GM21423 (cell line): ENCODE data around the gene MAP3K12.
A peak's percentile ranks its signal among the peaks of the same experiment; 100 is the strongest.

Experiments used
- ATAC-seq: cut with Tn5 transposase; IDR thresholded peaks from one replicate; pipeline ENCODE4 v1.9.1; 2021; ENCODE audit warnings: mild to moderate bottlenecking, moderate library complexity; ENCODE audit not compliant: unreplicated experiment

MAP3K12 gene

DNA sequence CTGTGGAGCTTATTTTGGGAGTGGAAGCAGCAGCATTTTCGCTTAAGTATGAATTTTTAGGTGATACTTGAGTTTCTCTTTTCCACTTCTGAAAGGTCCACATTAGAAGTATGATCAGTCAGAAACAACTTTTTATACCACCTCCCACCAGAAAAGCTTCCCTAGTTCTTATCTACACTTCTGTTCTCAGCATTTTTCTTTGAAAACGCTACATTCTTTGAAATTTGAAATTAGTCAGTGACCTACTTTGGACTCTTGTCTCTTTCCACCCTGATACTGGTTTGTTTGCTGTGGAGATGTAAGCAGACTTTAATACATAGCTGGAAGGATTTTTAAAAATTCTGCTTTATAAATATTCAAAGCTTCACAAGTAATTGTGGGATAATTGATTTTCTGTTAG, 25.2 kb downstream of the MAP3K12 start:
- ATAC-seq, result no peak

DNA sequence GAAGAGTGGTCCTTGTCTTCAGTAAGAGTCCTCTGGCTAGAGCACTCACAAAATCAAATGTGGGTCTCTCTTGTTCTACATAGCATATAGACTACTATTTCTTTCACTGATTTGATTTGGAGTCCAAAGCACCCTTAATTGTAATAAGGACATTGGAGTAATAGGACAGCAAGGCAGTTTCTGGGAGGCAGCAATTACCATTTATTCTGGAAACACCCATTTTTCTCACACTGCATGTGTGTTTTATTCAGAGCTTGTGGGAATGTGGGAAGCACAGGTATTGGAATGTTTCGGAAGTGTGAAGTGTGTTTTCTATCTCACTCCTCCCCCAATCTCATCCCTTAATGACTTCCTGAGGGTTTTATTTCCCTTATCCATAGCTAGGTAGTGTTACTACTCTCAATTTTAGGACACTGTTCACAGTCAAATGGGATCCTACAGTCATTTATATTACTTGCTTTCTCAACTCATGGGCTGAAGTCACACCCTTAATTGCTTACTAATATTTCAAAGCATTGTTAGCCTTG, 27.1 kb downstream of the MAP3K12 start:
- ATAC-seq, result no peak

DNA sequence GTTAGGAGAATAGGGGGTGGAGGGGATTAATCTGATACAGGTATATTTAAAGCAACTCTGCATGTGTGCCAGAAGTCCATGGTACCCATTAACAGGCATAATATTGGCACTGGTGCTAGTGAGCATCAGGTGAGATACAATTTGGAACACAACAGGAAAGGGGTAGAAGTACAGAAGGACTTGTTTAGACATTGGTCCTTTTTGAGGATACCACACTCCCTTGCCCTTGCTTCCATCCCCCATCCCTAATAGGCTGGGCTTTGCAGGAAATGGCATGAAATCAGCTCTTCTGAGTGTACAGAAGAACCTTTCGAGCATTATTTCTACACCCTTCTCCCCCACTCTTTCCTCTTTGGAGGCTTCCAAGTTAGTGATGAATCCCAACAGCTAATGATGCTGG, 31.0 kb downstream of the MAP3K12 start:
- no peak for ATAC-seq

DNA sequence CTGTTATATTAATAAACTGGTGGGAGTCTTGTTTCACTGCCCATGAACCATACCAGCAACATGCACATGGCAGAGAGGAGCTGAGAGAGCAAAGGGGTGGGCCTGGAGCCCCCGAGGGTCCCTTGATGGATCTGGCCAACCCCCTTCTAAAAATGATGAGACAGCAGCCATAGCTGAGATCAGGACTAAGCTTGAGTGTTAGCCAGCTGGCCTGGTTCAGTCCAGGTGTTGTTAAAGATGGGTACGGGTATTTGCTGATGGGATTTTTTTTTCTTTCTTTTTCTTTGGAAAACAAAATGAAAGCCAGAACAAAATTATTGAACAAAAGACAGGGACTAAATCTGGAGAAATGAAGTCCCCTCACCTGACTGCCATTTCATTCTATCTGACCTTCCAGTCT, 31.4 kb downstream of the MAP3K12 start:
- no peak for ATAC-seq

DNA sequence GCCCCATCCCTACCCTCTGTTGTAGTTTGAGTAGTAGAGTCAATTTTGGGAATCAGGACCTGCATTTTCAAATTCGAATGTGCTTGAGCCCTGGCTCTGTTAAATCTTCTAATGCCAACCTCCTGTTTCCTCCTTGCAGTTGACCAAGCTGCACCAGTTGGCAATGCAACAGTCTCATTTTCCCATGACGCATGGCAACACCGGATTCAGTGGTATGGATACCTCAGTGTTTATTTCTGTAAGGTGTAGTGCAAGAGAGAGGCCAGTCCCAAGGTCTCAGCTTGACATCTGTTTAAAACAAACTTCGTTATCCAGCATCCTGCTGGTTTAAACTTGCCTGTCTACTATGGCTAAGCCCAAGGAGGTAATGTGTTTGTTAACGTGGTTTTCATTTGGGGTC, 32.2 kb downstream of the MAP3K12 start:
- ATAC-seq, result no peak

DNA sequence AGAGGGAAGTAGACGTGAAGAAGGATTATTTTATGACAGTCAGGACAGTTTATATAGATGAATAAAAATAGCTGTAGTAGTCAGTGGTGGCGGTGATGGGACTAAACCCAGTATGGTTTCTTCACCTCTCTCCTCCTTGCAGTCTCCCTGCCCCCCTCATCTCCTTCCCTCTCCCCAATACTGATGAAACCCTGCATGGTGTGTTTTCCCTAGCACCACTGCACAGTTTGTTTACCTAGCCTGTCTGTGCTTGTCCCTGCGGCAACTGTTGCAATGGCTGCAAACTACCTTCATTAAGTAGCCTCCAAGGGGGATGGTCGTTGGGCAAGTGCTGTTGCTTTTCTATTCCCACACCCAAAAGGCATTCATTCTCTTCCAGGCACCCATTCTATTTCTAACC, 32.6 kb downstream of the MAP3K12 start:
- no peak for ATAC-seq

DNA sequence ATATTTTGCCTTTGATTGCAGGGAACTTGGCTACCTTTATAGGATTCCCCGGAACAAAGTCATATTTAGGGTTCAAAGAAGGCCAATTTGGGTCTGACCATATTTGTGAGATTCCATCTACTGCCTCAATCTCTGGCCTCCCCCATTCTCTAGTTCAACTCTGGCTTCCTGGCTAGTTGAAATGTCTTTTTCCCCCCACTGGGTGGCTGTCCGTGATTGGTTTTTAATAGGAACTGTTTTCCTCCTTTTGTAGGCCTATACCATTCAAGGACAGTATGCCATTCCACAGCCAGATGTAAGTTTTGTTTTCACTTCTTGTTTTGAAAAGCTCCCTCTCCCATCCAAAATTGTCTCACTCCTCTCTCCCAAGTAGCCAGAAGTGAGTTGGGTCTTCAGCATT, 33.6 kb downstream of the MAP3K12 start:
- no peak for ATAC-seq

DNA sequence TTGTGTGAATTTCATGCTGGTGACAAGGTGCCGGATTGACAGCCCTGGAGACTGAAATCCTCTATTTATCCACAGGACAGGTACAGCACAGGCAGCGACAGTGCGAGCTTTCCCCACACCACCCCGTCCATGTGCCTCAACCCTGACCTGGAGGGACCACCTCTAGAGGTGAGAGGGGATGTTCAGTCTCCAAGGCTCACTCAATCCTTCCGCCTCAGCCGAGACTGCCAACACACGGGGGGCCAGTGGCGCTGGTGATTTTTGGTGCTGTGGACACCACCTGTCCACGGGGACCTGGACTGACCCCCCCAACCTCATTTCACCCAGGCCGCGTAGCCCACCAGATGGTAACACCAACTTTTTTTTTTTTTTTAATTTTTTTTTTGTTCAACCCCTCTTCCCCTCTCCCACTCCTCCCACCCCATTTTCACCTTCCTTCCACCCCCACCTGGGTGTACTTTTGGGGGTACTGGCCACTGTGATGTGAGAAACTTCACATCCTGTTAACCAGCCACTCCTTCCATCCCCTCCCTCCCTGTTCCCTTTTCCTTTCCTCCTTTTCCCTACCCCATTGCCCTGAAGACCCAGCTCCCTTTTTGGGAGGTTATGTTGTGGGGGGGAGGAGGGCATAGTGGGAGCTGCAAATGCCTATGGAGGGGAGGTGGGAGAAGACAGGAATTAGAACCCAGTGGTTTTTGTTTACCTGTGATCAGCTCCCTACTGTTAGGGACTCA, 34.4 kb downstream of the MAP3K12 start:
- ATAC-seq, result no peak

DNA sequence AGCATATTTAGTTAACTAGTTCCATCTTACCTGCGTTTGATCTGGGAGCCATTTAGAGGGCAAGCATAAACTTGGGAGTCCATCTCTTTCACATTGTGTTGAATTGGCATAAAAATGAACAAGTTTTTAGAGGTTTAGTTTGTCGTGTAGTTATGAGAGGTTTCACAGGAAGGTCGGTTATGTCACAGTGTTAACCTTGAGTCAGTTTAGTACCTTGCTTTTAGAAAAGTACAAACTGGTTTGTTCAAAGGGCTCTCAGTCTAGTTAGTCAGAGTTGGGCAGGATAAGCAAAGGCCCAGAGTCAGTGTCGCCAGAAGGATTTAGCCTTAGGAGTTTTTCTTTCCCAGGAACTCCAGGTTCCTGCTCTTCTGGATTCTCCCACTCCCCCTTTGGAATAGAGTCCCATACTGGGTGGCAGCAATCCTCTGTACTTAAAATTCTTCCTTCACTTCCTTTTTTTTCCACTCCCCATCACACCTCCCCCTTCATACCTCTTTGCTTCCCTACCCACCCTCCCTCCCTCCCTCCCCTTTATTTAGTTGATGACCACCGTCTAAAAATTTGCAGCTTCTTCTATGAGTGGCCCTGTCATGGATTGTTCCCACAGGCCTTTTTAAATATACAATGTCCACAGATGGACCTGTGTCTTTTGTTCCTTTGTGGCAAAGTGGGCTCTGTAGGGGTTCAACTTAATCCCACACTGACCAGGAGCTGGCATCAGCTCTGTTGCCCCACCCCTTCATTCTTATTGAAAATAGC, 35.3 kb downstream of the MAP3K12 start:
- no peak for ATAC-seq

DNA sequence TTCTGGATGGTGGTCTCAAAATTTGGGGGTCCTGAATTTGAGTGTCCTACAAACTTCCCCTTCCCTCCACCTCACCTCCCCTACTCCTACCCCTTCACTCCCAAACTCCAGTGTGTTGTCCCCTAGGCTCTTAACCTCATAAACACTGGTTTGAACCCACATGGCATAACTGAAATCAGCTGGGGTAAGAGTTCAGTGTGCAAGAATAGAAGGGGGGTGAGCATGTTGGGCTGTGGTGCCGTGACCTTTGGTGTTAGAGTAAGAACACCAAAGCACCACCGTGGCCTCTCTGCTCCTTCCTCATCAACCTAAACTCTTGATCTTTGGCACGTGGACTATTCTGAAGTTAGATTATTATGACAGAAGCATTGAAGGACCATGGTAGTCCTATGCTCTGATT, 36.3 kb downstream of the MAP3K12 start:
- ATAC-seq, result no peak

DNA sequence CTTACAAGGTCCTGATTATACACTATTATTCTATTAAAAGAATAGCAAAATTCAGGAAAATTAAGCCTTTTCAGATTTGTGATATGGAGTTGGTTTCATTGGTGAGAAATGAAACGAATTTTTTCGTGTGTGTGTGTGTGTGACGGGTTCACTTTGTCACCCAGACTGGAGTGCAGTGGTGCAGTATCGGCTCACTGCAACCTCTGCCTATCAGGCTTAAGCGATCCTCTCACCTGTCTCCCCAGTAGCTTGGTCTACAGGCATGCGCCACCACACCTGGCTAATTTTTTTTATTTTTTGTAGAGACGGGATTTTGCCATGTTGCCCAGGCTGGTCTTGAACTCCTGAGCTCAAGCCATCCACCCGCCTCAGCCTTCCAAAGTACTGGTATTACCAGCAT, 37.7 kb downstream of the MAP3K12 start:
- ATAC-seq, result no peak

DNA sequence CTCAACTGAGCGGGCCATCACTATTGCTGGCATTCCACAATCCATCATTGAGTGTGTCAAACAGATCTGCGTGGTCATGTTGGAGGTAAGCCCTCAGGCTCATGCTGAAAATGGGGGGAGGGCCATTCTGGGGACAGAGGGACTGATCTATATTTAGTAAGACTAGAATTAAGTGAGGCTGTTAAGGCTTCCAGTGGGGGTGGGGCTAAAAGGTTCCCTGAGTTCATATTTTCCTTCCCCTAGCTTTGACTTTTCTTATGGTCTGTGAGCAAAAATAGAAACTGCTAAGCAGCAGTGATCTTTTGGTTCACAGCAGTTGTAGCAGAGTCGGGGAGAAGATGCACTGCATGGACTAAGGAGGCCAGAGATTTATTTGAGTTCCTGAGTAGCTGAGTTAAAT, 38.2 kb downstream of the MAP3K12 start:
- no peak for ATAC-seq

DNA sequence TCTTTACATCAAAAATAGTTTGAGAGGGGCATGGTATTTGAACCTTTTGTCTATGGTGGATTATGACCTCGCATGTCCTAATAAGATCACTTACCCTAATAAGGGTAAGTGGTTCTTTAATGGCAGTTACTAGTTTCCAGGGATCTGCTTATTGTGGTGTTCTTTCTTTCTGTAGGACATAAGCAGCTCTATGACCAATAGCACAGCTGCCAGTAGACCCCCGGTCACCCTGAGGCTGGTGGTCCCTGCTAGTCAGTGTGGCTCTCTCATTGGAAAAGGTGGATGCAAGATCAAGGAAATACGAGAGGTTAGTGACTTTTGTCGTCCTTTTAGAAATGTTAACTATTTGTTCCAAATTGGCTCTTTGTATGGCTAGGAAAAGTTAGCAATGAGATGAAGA, 40.2 kb downstream of the MAP3K12 start:
- ATAC-seq, result no peak

DNA sequence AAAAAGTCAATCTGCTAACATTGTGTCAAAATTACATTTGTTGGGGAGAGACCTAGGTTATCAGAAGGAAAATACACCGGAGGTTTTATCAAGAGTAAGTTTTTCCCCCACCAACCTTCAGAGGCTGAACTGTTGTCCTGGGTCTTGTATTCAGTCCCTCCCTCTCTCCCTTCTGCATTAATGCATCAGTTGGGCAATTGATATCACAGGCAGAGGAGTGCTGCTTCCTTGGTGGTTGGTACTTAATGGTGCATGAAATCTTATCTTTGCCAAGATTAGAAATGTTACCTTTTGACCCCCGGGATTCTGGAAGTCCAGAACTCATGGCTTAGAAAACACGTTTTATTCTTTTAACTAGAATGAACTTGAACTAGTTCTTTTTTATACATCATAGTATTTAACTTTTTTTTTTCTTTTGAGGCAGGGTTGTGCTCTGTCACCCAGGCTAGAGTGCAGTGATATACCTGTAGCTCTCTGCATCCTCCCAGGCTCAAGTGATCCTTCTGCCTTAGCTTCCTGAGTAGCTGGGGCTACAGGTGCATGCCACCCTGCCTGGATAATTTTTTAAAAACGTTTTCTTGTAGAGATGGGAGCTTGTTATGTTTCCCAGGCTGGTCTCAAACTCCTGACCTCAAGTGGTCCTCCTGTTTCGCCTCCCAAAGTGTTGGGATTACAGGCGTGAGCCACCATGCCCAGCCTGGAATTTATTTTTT, 42.4 kb downstream of the MAP3K12 start:
- no peak for ATAC-seq

DNA sequence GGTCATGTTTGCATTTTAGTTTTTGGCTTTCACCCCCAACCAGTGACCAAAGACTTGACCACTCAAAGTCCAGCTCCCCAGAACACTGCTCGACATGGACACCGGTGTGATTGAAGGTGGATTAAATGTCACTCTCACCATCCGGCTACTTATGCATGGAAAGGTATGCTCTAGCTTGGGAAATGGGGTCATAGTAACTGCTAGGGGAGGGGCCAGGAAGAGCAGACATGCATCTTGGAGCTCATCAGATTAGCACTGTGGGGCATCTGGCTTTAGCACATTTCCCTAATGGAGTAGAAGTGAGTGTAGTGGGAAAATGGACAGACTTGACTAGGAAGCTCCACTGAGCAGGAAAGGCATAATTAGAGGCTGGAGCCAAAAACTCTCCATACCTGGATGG, 44.6 kb downstream of the MAP3K12 start:
- ATAC-seq, result no peak

DNA sequence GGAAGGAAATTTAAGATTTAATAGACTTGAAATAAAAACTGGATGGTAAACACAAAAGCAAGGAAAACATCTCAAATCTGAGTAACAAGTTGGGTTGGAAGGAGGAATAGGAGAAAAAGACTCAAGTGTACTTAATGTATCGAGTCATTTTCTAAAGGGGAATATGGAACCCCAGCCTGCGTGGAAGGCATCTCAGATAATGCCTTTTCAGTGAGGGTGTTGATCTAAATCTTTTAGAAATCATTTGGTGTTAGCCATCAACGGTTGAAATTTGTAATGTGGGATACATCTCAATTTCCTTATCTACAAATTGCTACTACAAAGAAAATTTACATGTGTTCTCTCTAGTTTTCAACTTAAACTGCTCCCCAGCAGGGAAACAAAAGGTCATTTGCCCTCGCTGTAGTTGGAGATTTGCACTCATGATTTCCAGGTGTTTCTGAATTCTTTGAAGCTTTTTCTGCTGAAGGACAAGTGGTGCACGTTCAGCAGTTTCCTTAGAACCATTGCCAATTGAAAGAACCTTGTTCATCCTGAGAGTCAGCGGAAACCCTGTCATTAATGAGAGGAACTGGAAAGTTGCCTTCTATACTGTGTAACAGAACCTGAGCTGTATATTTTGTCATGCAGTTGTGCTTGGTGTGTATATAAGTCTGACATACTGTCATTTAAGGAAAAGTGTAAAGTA, 45.2 kb downstream of the MAP3K12 start:
- no peak for ATAC-seq

DNA sequence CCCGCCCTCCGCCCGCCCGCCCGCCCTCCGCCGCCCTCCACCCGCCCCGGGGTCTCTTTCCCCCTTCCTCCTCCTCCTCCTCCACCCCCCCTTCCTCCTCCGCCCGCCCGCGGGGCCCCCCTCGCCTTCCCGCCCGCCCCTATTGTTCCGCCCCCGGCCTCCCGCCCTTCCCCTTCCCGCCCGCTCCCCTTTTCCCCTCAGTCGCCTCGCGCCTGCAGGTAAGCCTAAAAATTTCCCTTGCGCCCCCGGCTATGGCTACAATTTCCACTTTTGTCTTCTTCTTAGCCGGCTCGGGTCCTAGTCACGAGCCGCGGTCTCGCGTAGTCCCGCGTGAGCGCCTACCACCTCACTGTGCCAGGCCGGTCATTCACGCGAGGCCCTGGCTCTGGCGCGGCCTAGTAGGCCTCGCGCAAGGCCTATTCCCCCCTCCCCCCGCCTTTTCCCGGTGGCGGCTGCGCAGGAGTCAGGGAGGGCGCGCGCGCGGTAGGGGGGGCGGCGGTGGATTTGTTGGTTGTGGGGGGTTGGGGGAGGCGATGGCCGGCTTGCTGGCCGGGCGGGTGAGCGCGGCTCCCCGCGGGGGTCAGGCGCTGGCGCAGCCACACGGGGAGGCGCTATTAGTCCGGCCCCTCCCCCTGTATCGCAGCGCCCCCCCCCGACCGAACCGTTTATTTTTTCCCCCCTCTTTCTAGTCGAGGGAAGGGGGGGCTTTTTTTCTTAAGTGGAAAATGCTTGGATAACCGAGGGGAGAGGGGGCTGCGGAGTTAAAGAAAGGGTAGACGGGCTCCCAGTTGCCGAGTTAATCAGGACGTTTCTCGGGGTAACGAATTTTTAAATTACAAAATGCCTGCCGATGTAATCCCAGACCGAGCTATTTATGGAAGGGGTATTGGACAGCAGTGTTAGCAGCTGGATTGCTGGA, 46.8 kb downstream of the MAP3K12 start:
- ATAC-seq, result no peak

DNA sequence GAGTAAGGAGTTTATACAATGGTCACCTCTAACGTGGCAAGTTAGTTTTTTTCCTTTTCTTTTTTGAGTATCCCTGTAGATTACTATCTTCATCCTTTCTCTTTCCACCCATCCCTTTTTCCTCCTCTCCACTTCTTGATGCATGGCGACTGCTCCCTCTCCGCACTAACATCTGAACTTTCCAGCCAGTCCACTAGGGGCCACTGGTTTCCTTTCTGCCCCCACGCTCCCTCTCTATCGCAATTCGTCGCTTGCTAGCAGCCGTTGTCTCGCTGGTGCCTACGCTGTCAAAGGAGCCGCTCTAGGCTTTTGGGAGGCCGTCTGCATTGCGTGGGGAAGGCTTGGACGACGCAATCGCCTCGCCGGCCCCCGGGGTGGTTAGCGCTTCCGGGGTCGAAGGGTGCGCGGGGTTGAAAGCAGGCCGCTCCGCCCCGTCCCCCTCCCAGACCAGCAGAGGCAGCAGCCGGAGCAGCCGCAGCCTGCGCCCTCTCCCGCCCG, 47.5 kb downstream of the MAP3K12 start, which contains the start of gene PCBP2:
Gene PCBP2 (plus strand): TSS at position 442 of the 498 bp plus-strand sequence. CDS start 2,699 bp downstream, outside the sequence.
- peak; percentile 98 for ATAC-seq

DNA sequence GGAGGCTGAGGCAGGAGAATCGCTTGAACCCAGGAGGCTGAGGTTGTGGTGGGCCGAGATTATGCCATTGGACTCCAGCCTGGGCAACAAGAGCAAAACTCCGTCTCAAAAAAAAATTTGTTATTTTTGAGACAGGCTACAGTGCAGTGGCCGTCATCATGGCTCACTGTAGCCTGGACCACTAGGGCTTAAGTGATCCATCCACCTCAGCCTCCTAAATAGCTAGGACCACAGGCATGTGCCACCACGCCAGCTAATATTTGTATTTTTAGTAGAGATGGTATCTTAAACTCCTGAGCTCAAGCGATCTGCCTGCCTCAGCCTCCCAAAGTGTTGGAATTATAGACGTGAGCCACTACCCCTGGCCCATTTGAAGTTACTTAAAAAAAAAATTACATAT, 48.3 kb downstream of the MAP3K12 start:
- ATAC-seq, result no peak
